ENCODE measurements around the gene OR51A2.
"Not testable (repeated sequence)": the region's sequence is repeated elsewhere in the genome, so short reads cannot be mapped to it uniquely, and the experiment has no call there.

The OR51A2 gene

GRCh38 chr11:4955613-4956012, at the start of gene OR51A2:
Gene OR51A2 (minus strand): TSS chr11:4955713. CDS start chr11:4955713, 0 bp downstream.
- not testable (repeated sequence) for H3K4me1 ChIP-seq (ENCODE audit: control insufficient read depth, insufficient read depth, low read length); H3K27ac ChIP-seq (ENCODE audit: low read depth, low read length); H3K9me3 ChIP-seq (ENCODE audit: control insufficient read depth, insufficient read depth, low read length); H3K27me3 ChIP-seq (ENCODE audit: control insufficient read depth, insufficient read depth, low read length); H3K9ac ChIP-seq (ENCODE audit: low read depth, low read length); H3K4me3 ChIP-seq (ENCODE audit: low read depth, low read length); H3K36me3 ChIP-seq (ENCODE audit: control insufficient read depth, insufficient read depth, low read length)

- no peaks in the 10 kb centered on the region for H3K27me3 ChIP-seq (ENCODE audit: control insufficient read depth, insufficient read depth, low read length)
- H3K9ac ChIP-seq (ENCODE audit: low read depth, low read length): no peak overlapping the region
- no peaks in the 10 kb centered on the region for H3K4me1 ChIP-seq (ENCODE audit: control insufficient read depth, insufficient read depth, low read length)
- H3K9me3 ChIP-seq (ENCODE audit: control insufficient read depth, insufficient read depth, low read length): no peaks in the 10 kb centered on the region
- H3K36me3 ChIP-seq (ENCODE audit: control insufficient read depth, insufficient read depth, low read length): no peaks in the 10 kb centered on the region
- no peak overlapping the region for H3K27ac ChIP-seq (ENCODE audit: low read depth, low read length)
- H3K4me3 ChIP-seq (ENCODE audit: low read depth, low read length): no peak overlapping the region
Observed at GRCh38 chr11:5004424-5005274, 49.1 kb upstream of the OR51A2 start.

- H3K27me3 ChIP-seq (ENCODE audit: control insufficient read depth, insufficient read depth, low read length): no peaks in the 10 kb centered on the region
- no peak within 1 kb of the TSS for H3K4me3 ChIP-seq (ENCODE audit: low read depth, low read length)
- H3K4me1 ChIP-seq (ENCODE audit: control insufficient read depth, insufficient read depth, low read length): no peaks in the 10 kb centered on the region
- no peak within 1 kb of the TSS for H3K9ac ChIP-seq (ENCODE audit: low read depth, low read length)
- H3K27ac ChIP-seq (ENCODE audit: low read depth, low read length): no peak within 1 kb of the TSS
- H3K9me3 ChIP-seq (ENCODE audit: control insufficient read depth, insufficient read depth, low read length): no peaks in the 10 kb centered on the region
- H3K36me3 ChIP-seq (ENCODE audit: control insufficient read depth, insufficient read depth, low read length): no peaks in the 10 kb centered on the region
Observed at GRCh38 chr11:4994551-4994950, 39.0 kb upstream of the OR51A2 start, which contains the start of gene OR51L1. Gene OR51L1 (plus strand): TSS chr11:4994851. CDS start chr11:4998983, 4,132 bp downstream.

- Histone ChIP-seq H3K9ac (ENCODE audit: low read depth, low read length) (no peak overlapping the region), H3K27me3 (ENCODE audit: control insufficient read depth, insufficient read depth, low read length) (no peaks in the 10 kb centered on the region), H3K4me3 (ENCODE audit: low read depth, low read length) (no peak overlapping the region), H3K36me3 (ENCODE audit: control insufficient read depth, insufficient read depth, low read length) (no peaks in the 10 kb centered on the region), H3K4me1 (ENCODE audit: control insufficient read depth, insufficient read depth, low read length) (no peaks in the 10 kb centered on the region), H3K9me3 (ENCODE audit: control insufficient read depth, insufficient read depth, low read length) (no peaks in the 10 kb centered on the region), H3K27ac (ENCODE audit: low read depth, low read length) (no peak overlapping the region)
Observed at GRCh38 chr11:4991060-4991459, 35.5 kb upstream of the OR51A2 start.

- Histone ChIP-seq H3K4me1 (ENCODE audit: control insufficient read depth, insufficient read depth, low read length) (no peaks in the 10 kb centered on the region), H3K27me3 (ENCODE audit: control insufficient read depth, insufficient read depth, low read length) (no peaks in the 10 kb centered on the region), H3K27ac (ENCODE audit: low read depth, low read length) (no peak overlapping the region), H3K9ac (ENCODE audit: low read depth, low read length) (no peak overlapping the region), H3K4me3 (ENCODE audit: low read depth, low read length) (no peak overlapping the region), H3K9me3 (ENCODE audit: control insufficient read depth, insufficient read depth, low read length) (no peaks in the 10 kb centered on the region), H3K36me3 (ENCODE audit: control insufficient read depth, insufficient read depth, low read length) (no peaks in the 10 kb centered on the region)
Observed at GRCh38 chr11:4983841-4984240, 28.3 kb upstream of the OR51A2 start.

- Histone ChIP-seq H3K36me3 (ENCODE audit: control insufficient read depth, insufficient read depth, low read length) (no peaks in the 10 kb centered on the region), H3K27ac (ENCODE audit: low read depth, low read length) (no peak overlapping the region), H3K9ac (ENCODE audit: low read depth, low read length) (no peak overlapping the region), H3K27me3 (ENCODE audit: control insufficient read depth, insufficient read depth, low read length) (no peaks in the 10 kb centered on the region), H3K4me1 (ENCODE audit: control insufficient read depth, insufficient read depth, low read length) (no peaks in the 10 kb centered on the region), H3K9me3 (ENCODE audit: control insufficient read depth, insufficient read depth, low read length) (no peaks in the 10 kb centered on the region), H3K4me3 (ENCODE audit: low read depth, low read length) (no peak overlapping the region)
Observed at GRCh38 chr11:4982678-4983077, 27.2 kb upstream of the OR51A2 start.

- Histone ChIP-seq H3K4me1 (ENCODE audit: control insufficient read depth, insufficient read depth, low read length) (no peaks in the 10 kb centered on the region), H3K9me3 (ENCODE audit: control insufficient read depth, insufficient read depth, low read length) (no peaks in the 10 kb centered on the region), H3K9ac (ENCODE audit: low read depth, low read length) (no peak overlapping the region), H3K4me3 (ENCODE audit: low read depth, low read length) (no peak overlapping the region), H3K36me3 (ENCODE audit: control insufficient read depth, insufficient read depth, low read length) (no peaks in the 10 kb centered on the region), H3K27me3 (ENCODE audit: control insufficient read depth, insufficient read depth, low read length) (no peaks in the 10 kb centered on the region), H3K27ac (ENCODE audit: low read depth, low read length) (no peak overlapping the region)
Observed at GRCh38 chr11:4979036-4979435, 23.5 kb upstream of the OR51A2 start.

- H3K27me3 ChIP-seq (ENCODE audit: control insufficient read depth, insufficient read depth, low read length): no peaks in the 10 kb centered on the region
- no peak overlapping the region for H3K4me3 ChIP-seq (ENCODE audit: low read depth, low read length)
- H3K27ac ChIP-seq (ENCODE audit: low read depth, low read length): no peak overlapping the region
- H3K4me1 ChIP-seq (ENCODE audit: control insufficient read depth, insufficient read depth, low read length): no peaks in the 10 kb centered on the region
- H3K9ac ChIP-seq (ENCODE audit: low read depth, low read length): no peak overlapping the region
- no peaks in the 10 kb centered on the region for H3K9me3 ChIP-seq (ENCODE audit: control insufficient read depth, insufficient read depth, low read length)
- no peaks in the 10 kb centered on the region for H3K36me3 ChIP-seq (ENCODE audit: control insufficient read depth, insufficient read depth, low read length)
Observed at GRCh38 chr11:4975436-4975835, 19.9 kb upstream of the OR51A2 start.

- Histone ChIP-seq H3K4me1 (ENCODE audit: control insufficient read depth, insufficient read depth, low read length) (no peaks in the 10 kb centered on the region), H3K9me3 (ENCODE audit: control insufficient read depth, insufficient read depth, low read length) (no peaks in the 10 kb centered on the region), H3K27me3 (ENCODE audit: control insufficient read depth, insufficient read depth, low read length) (no peaks in the 10 kb centered on the region), H3K36me3 (ENCODE audit: control insufficient read depth, insufficient read depth, low read length) (no peaks in the 10 kb centered on the region), H3K27ac (ENCODE audit: low read depth, low read length) (no peak overlapping the region), H3K4me3 (ENCODE audit: low read depth, low read length) (no peak overlapping the region), H3K9ac (ENCODE audit: low read depth, low read length) (no peak overlapping the region)
Observed at GRCh38 chr11:4962816-4963215, 7.3 kb upstream of the OR51A2 start.

- no peaks in the 10 kb centered on the region for H3K9me3 ChIP-seq (ENCODE audit: control insufficient read depth, insufficient read depth, low read length)
- H3K4me3 ChIP-seq (ENCODE audit: low read depth, low read length): no peak overlapping the region
- H3K36me3 ChIP-seq (ENCODE audit: control insufficient read depth, insufficient read depth, low read length): no peaks in the 10 kb centered on the region
- H3K27ac ChIP-seq (ENCODE audit: low read depth, low read length): no peak overlapping the region
- no peaks in the 10 kb centered on the region for H3K27me3 ChIP-seq (ENCODE audit: control insufficient read depth, insufficient read depth, low read length)
- no peaks in the 10 kb centered on the region for H3K4me1 ChIP-seq (ENCODE audit: control insufficient read depth, insufficient read depth, low read length)
- no peak overlapping the region for H3K9ac ChIP-seq (ENCODE audit: low read depth, low read length)
Observed at GRCh38 chr11:4960877-4961276, 5.4 kb upstream of the OR51A2 start.

GRCh38 chr11:4957396-4957795, 1.9 kb upstream of the OR51A2 start:
- Histone ChIP-seq H3K27ac (ENCODE audit: low read depth, low read length) (no peak overlapping the region), H3K4me1 (ENCODE audit: control insufficient read depth, insufficient read depth, low read length) (no peaks in the 10 kb centered on the region), H3K36me3 (ENCODE audit: control insufficient read depth, insufficient read depth, low read length) (no peaks in the 10 kb centered on the region), H3K27me3 (ENCODE audit: control insufficient read depth, insufficient read depth, low read length) (no peaks in the 10 kb centered on the region), H3K9ac (ENCODE audit: low read depth, low read length) (no peak overlapping the region), H3K9me3 (ENCODE audit: control insufficient read depth, insufficient read depth, low read length) (no peaks in the 10 kb centered on the region), H3K4me3 (ENCODE audit: low read depth, low read length) (no peak overlapping the region)

All from HUES48 (cell line).